Neural crest cell (in vitro differentiated cells): ENCODE data around the gene GRIK2. TPM values are rescaled to one million over a fixed set of nuclear protein-coding genes. Genes with fewer than 3 reads are reported as not detected.

ENCODE experiments used
- DNase-seq: peaks from one replicate; pipeline ENCODE4 v3.0.0; 2021; ENCODE audit warnings: low read depth, mixed read lengths, low spot score
- H3K27ac Mint-ChIP-seq: one replicate; pipeline ENCODE4 v1.8.0; 2021; ENCODE audit warnings: mild to moderate bottlenecking, mixed read lengths; ENCODE audit not compliant: unreplicated experiment
- H3K27me3 Mint-ChIP-seq: 2 replicates; pipeline ENCODE4 v1.8.0; 2021; ENCODE audit warnings: low read depth, mild to moderate bottlenecking, mixed read lengths
- H3K36me3 Mint-ChIP-seq: 2 replicates; pipeline ENCODE4 v1.8.0; 2021; ENCODE audit warnings: low read depth, mild to moderate bottlenecking, mixed read lengths
- H3K4me1 Mint-ChIP-seq: 2 replicates; pipeline ENCODE4 v1.8.0; 2021; ENCODE audit warnings: mixed read lengths
- H3K4me3 Mint-ChIP-seq: one replicate; pipeline ENCODE4 v1.8.0; 2021; ENCODE audit warnings: mild to moderate bottlenecking, mixed read lengths
- H3K9me3 Mint-ChIP-seq: 2 replicates; pipeline ENCODE4 v1.8.0; 2021; ENCODE audit warnings: mixed read lengths
- CTCF ChIP-seq: fragments of 200-600 bp; sonication (generic); conservative IDR thresholded peaks from 2 replicates; pipeline ENCODE4 v1.5.0; 2021; ENCODE audit warnings: antibody characterized with exemption, mild to moderate bottlenecking
- total RNA-seq: library from RNA; stranded (reverse); gene quantifications from 2 replicates; pipeline ENCODE4 v1.2.1, GENCODE V29; 2021

GRIK2 gene
- total RNA-seq, 1 donor from 2014 or later: 10.5 TPM

GRCh38 chr6:101513181-101513580 is 119.7 kb downstream of the GRIK2 start:
- TF ChIP-seq CTCF: no peak
- no peaks in the 10 kb centered on the region for H3K27me3 Mint-ChIP-seq
- H3K27ac Mint-ChIP-seq: no peak overlapping the region
- H3K4me3 Mint-ChIP-seq: no peak overlapping the region
- no peaks in the 10 kb centered on the region for H3K9me3 Mint-ChIP-seq
- no peaks in the 10 kb centered on the region for H3K36me3 Mint-ChIP-seq
- no peaks in the 10 kb centered on the region for H3K4me1 Mint-ChIP-seq
- no peak for DNase-seq

- Mint-ChIP-seq H3K36me3 (no peaks in the 10 kb centered on the region), H3K4me3 (no peak overlapping the region), H3K4me1 (no peaks in the 10 kb centered on the region), H3K9me3 (no peaks in the 10 kb centered on the region), H3K27me3 (no peaks in the 10 kb centered on the region), H3K27ac (no peak overlapping the region)
- no peak for TF ChIP-seq CTCF
- DNase-seq: no peak
These were observed 123.1 kb downstream of the GRIK2 start for GRCh38 chr6:101516578-101516977.

- Mint-ChIP-seq H3K4me3 (no peak overlapping the region), H3K4me1 (no peaks in the 10 kb centered on the region), H3K9me3 (no peaks in the 10 kb centered on the region), H3K27me3 (no peaks in the 10 kb centered on the region), H3K36me3 (no peaks in the 10 kb centered on the region), H3K27ac (no peak overlapping the region)
- no peak for TF ChIP-seq CTCF
- DNase-seq: no peak
These were observed 124.1 kb downstream of the GRIK2 start for GRCh38 chr6:101517632-101518031.

GRCh38 chr6:101522254-101522653 is 128.7 kb downstream of the GRIK2 start:
- no peak for TF ChIP-seq CTCF

GRCh38 chr6:101527467-101527866 is 134.0 kb downstream of the GRIK2 start:
- H3K36me3 Mint-ChIP-seq: no peaks in the 10 kb centered on the region
- no peak for TF ChIP-seq CTCF
- H3K27ac Mint-ChIP-seq: no peak overlapping the region

More at GRCh38 chr6:101522254-101522653, 128.7 kb downstream of the GRIK2 start:
- DNase-seq: no peak
- Mint-ChIP-seq H3K27ac (no peak overlapping the region), H3K9me3 (no peaks in the 10 kb centered on the region), H3K4me1 (no peaks in the 10 kb centered on the region), H3K27me3 (no peaks in the 10 kb centered on the region), H3K36me3 (no peaks in the 10 kb centered on the region), H3K4me3 (no peak overlapping the region)

GRCh38 chr6:101528801-101529200 is 135.3 kb downstream of the GRIK2 start:
- no peaks in the 10 kb centered on the region for H3K27me3 Mint-ChIP-seq
- TF ChIP-seq CTCF: no peak
- no peak overlapping the region for H3K4me3 Mint-ChIP-seq
- DNase-seq: no peak
- H3K36me3 Mint-ChIP-seq: no peaks in the 10 kb centered on the region
- H3K9me3 Mint-ChIP-seq: no peaks in the 10 kb centered on the region
- no peaks in the 10 kb centered on the region for H3K4me1 Mint-ChIP-seq
- H3K27ac Mint-ChIP-seq: no peak overlapping the region

More at GRCh38 chr6:101527467-101527866, 134.0 kb downstream of the GRIK2 start:
- no peak for DNase-seq
- no peaks in the 10 kb centered on the region for H3K9me3 Mint-ChIP-seq
- no peaks in the 10 kb centered on the region for H3K27me3 Mint-ChIP-seq
- H3K4me3 Mint-ChIP-seq: no peak overlapping the region
- no peaks in the 10 kb centered on the region for H3K4me1 Mint-ChIP-seq
